NCI-H187 (cell line): ENCODE data around the gene KCNT1.

Experiments used
- DNase-seq, 2 experiments: peaks; one replicate each; lab custom pipeline; 2025; lab: John Stamatoyannopoulos, UW

KCNT1 gene

GRCh38 chr9:135785013-135785575, 83.1 kb downstream of the KCNT1 start:
- no peak for DNase-seq

- DNase-seq = no peak
These were observed 84.2 kb downstream of the KCNT1 start for GRCh38 chr9:135786146-135786690.

GRCh38 chr9:135787317-135787716, 85.3 kb downstream of the KCNT1 start:
- DNase-seq = no peak

- no peak for DNase-seq
These were observed 86.0 kb downstream of the KCNT1 start for GRCh38 chr9:135787776-135788575.

- no peak for DNase-seq
These were observed 86.8 kb downstream of the KCNT1 start for GRCh38 chr9:135788576-135789300.

- no peak for DNase-seq
These were observed 87.9 kb downstream of the KCNT1 start for GRCh38 chr9:135789838-135790291.

GRCh38 chr9:135790356-135790755, 88.4 kb downstream of the KCNT1 start:
- DNase-seq = no peak

GRCh38 chr9:135790850-135791249, 88.9 kb downstream of the KCNT1 start:
- DNase-seq = no peak

- no peak for DNase-seq
These were observed 89.7 kb downstream of the KCNT1 start for GRCh38 chr9:135791431-135792267.

GRCh38 chr9:135792268-135793128, 90.5 kb downstream of the KCNT1 start:
- DNase-seq = no peak

- DNase-seq = no peak
These were observed 91.5 kb downstream of the KCNT1 start for GRCh38 chr9:135793221-135794056.

GRCh38 chr9:135794057-135794335, 92.0 kb downstream of the KCNT1 start:
- no peak for DNase-seq

GRCh38 chr9:135794361-135794885, 92.4 kb downstream of the KCNT1 start:
- no peak for DNase-seq

GRCh38 chr9:135795391-135795790, 93.4 kb downstream of the KCNT1 start:
- no peak for DNase-seq

- no peak for DNase-seq
These were observed 95.0 kb downstream of the KCNT1 start for GRCh38 chr9:135796784-135797485.

- no peak for DNase-seq
These were observed 95.7 kb downstream of the KCNT1 start for GRCh38 chr9:135797507-135798262.

GRCh38 chr9:135798263-135798585, 96.2 kb downstream of the KCNT1 start:
- DNase-seq = no peak

- no peak for DNase-seq
These were observed 97.3 kb downstream of the KCNT1 start for GRCh38 chr9:135799261-135799660.

- DNase-seq = no peak
These were observed 99.1 kb downstream of the KCNT1 start for GRCh38 chr9:135801070-135801469.
